Smooth muscle cell (in vitro differentiated cells): ENCODE data around the gene KRT86. TPM values are rescaled to one million over a fixed set of nuclear protein-coding genes. Genes with fewer than 3 reads are reported as not detected.

ENCODE experiments used
- DNase-seq: peaks from one replicate; lab custom pipeline; 2025; ENCODE audit not compliant: unreplicated experiment; lab: John Stamatoyannopoulos, UW
- H2AFZ ChIP-seq: fragments of 200-600 bp; sonication (generic); 2 replicates; pipeline ENCODE4 v1.6.0; 2016; ENCODE audit warnings: antibody characterized with exemption, low read depth, mild to moderate bottlenecking
- H3F3A ChIP-seq: fragments of 200-600 bp; sonication (generic); 2 replicates; pipeline ENCODE4 v1.6.0; 2017; ENCODE audit warnings: antibody characterized with exemption, low read depth
- H3K27ac ChIP-seq: fragments of 200-600 bp; sonication (generic); 2 replicates; pipeline ENCODE4 v1.5.1; 2016; ENCODE audit warnings: low read depth, mild to moderate bottlenecking
- H3K27me3 ChIP-seq: fragments of 200-600 bp; sonication (generic); 2 replicates; pipeline ENCODE4 v1.6.1; 2016; ENCODE audit warnings: low read depth, mild to moderate bottlenecking
- H3K36me3 ChIP-seq: fragments of 200-600 bp; sonication (generic); 2 replicates; pipeline ENCODE4 v1.5.1; 2016; ENCODE audit warnings: low read depth
- H3K4me1 ChIP-seq: fragments of 200-600 bp; sonication (generic); 2 replicates; pipeline ENCODE4 v1.5.1; 2016; ENCODE audit warnings: low read depth
- H3K4me2 ChIP-seq: fragments of 200-600 bp; sonication (generic); 2 replicates; pipeline ENCODE4 v1.6.0; 2016; ENCODE audit warnings: mild to moderate bottlenecking
- H3K4me3 ChIP-seq: fragments of 200-600 bp; sonication (generic); 2 replicates; pipeline ENCODE4 v1.5.1; 2016; ENCODE audit warnings: mild to moderate bottlenecking
- H3K79me2 ChIP-seq: fragments of 200-600 bp; sonication (generic); 2 replicates; pipeline ENCODE4 v1.6.0; 2016; ENCODE audit warnings: low read depth, mild to moderate bottlenecking
- H3K9ac ChIP-seq: fragments of 200-600 bp; sonication (generic); 2 replicates; pipeline ENCODE4 v1.6.0; 2016; ENCODE audit warnings: low read depth
- H3K9me3 ChIP-seq: fragments of 200-600 bp; sonication (generic); replicated peaks from 2 replicates; pipeline ENCODE4 v1.5.1; 2016; ENCODE audit warnings: low read depth
- H4K20me1 ChIP-seq: fragments of 200-600 bp; sonication (generic); 2 replicates; pipeline ENCODE4 v1.6.0; 2016; ENCODE audit warnings: low read depth
- WGBS: methylation state at CpG from one replicate; pipeline ENCODE4 v1.1.7; 2016; ENCODE audit warnings: low lambda C conversion rate; 5-methylcytosine and 5-hydroxymethylcytosine counted together
- polyA plus RNA-seq: library from polyadenylated mRNA; unstranded; fragments of >200 nt; fragmentation: Nextera tagmentation; extraction: Ambion mirVana; gene quantifications from 2 replicates; pipeline ENCODE4 v1.2.1, GENCODE V29; 2016
- total RNA-seq: library from RNA; depleted of rRNA; stranded (reverse); fragments of >200 nt; gene quantifications from 2 replicates; pipeline ENCODE4 v1.2.3, GENCODE V29; 2014
- TF ChIP-seq, protein P1 (sequence below): fragments of 200-600 bp; sonication (generic); IDR thresholded peaks from 2 replicates; pipeline ENCODE4 v1.5.1; 2017; ENCODE audit warnings: borderline replicate concordance, mild to moderate bottlenecking, antibody characterized with exemption; ENCODE audit not compliant: insufficient read depth, poor library complexity, severe bottlenecking

Gene KRT86
- total and polyA plus RNA-seq, 2 experiments from 2014 or later: not detected

- no peak overlapping the region for H3K4me2 ChIP-seq
- WGBS: 84% methylated on average over 9 of the region's 9 CpGs
- H4K20me1 ChIP-seq: no peaks in the 10 kb centered on the region
- H3K9me3 ChIP-seq: no peaks in the 10 kb centered on the region
- H3K4me3 ChIP-seq: no peak overlapping the region
- no peak overlapping the region for H2AFZ ChIP-seq
- no peak for DNase-seq
- H3K36me3 ChIP-seq: no peaks in the 10 kb centered on the region
- H3F3A ChIP-seq: no peaks in the 10 kb centered on the region
- no peaks in the 10 kb centered on the region for H3K79me2 ChIP-seq
- no peak overlapping the region for H3K9ac ChIP-seq
- H3K27me3 ChIP-seq: peaks cover 21% of the 10 kb centered on the region
- no peak overlapping the region for H3K27ac ChIP-seq
- TF ChIP-seq, protein P1, sequence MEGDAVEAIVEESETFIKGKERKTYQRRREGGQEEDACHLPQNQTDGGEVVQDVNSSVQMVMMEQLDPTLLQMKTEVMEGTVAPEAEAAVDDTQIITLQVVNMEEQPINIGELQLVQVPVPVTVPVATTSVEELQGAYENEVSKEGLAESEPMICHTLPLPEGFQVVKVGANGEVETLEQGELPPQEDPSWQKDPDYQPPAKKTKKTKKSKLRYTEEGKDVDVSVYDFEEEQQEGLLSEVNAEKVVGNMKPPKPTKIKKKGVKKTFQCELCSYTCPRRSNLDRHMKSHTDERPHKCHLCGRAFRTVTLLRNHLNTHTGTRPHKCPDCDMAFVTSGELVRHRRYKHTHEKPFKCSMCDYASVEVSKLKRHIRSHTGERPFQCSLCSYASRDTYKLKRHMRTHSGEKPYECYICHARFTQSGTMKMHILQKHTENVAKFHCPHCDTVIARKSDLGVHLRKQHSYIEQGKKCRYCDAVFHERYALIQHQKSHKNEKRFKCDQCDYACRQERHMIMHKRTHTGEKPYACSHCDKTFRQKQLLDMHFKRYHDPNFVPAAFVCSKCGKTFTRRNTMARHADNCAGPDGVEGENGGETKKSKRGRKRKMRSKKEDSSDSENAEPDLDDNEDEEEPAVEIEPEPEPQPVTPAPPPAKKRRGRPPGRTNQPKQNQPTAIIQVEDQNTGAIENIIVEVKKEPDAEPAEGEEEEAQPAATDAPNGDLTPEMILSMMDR: no peak
- H3K4me1 ChIP-seq: no peaks in the 10 kb centered on the region
These were observed 72.6 kb downstream of the KRT86 start for GRCh38 chr12:52347016-52347415.

GRCh38 chr12:52347551-52348510, 73.4 kb downstream of the KRT86 start:
- no peaks in the 10 kb centered on the region for H3F3A ChIP-seq
- H3K9me3 ChIP-seq: no peaks in the 10 kb centered on the region
- H3K4me1 ChIP-seq: no peaks in the 10 kb centered on the region
- no peak overlapping the region for H3K27ac ChIP-seq
- no peak overlapping the region for H3K4me3 ChIP-seq
- 67% methylated on average over 16 of the region's 16 CpGs for WGBS
- H3K79me2 ChIP-seq: no peaks in the 10 kb centered on the region
- TF ChIP-seq, protein P1: no peak
- H3K4me2 ChIP-seq: no peak overlapping the region
- H3K36me3 ChIP-seq: no peaks in the 10 kb centered on the region
- peaks cover 28% of the 10 kb centered on the region for H3K27me3 ChIP-seq
- no peak for DNase-seq
- H3K9ac ChIP-seq: no peak overlapping the region
- H4K20me1 ChIP-seq: no peaks in the 10 kb centered on the region
- H2AFZ ChIP-seq: no peak overlapping the region

- Histone ChIP-seq H3K27ac (no peak overlapping the region), H3K4me1 (no peaks in the 10 kb centered on the region), H4K20me1 (no peaks in the 10 kb centered on the region), H3F3A (no peaks in the 10 kb centered on the region), H3K4me3 (no peak overlapping the region), H3K27me3 (peaks cover 42% of the 10 kb centered on the region), H3K36me3 (no peaks in the 10 kb centered on the region), H3K9ac (no peak overlapping the region), H3K9me3 (no peaks in the 10 kb centered on the region), H3K79me2 (no peaks in the 10 kb centered on the region), H3K4me2 (no peak overlapping the region), H2AFZ (no peak overlapping the region)
- TF ChIP-seq, protein P1: no peak
- no peak for DNase-seq
- 56% methylated on average over 6 of the region's 6 CpGs for WGBS
These were observed 74.8 kb downstream of the KRT86 start for GRCh38 chr12:52349196-52349595.
